Calu3 (cell line): ENCODE measurements around the gene SEC24C. TPM values are rescaled to one million over a fixed set of nuclear protein-coding genes. Genes with fewer than 3 reads are reported as not detected.

ENCODE experiments used
- BruUV-seq: library from RNA; stranded (reverse); fragments of 400-500 nt; replicated peaks from 2 replicates; lab custom pipeline; 2021; lab: Mats Ljungman, UMichigan
- CTCF ChIA-PET: fragments of 300-600 bp; sonication (Branson Sonifier 250); formaldehyde crosslinking; loops from one replicate; lab custom pipeline; 2022; ENCODE audit warnings: antibody characterized with exemption; lab: Charles Lee
- DNase-seq: peaks from one replicate; pipeline ENCODE4 v3.0.0; 2022
- H3K27ac Mint-ChIP-seq: one replicate; pipeline ENCODE4 v1.8.0; 2022; ENCODE audit warnings: mixed read lengths; ENCODE audit not compliant: unreplicated experiment
- H3K27me3 Mint-ChIP-seq: one replicate; pipeline ENCODE4 v1.8.0; 2022; ENCODE audit warnings: mixed read lengths; ENCODE audit not compliant: unreplicated experiment
- H3K36me3 Mint-ChIP-seq: one replicate; pipeline ENCODE4 v1.8.0; 2022; ENCODE audit warnings: mild to moderate bottlenecking, moderate library complexity, mixed read lengths; ENCODE audit not compliant: insufficient read depth, unreplicated experiment
- H3K4me1 Mint-ChIP-seq: one replicate; pipeline ENCODE4 v1.8.0; 2022; ENCODE audit warnings: mild to moderate bottlenecking, low read depth, mixed read lengths; ENCODE audit not compliant: unreplicated experiment
- H3K4me3 Mint-ChIP-seq: one replicate; pipeline ENCODE4 v1.8.0; 2022; ENCODE audit warnings: mild to moderate bottlenecking, low read depth, moderate library complexity, mixed read lengths; ENCODE audit not compliant: unreplicated experiment
- H3K9me3 Mint-ChIP-seq: one replicate; pipeline ENCODE4 v1.8.0; 2022; ENCODE audit warnings: low read depth, mixed read lengths; ENCODE audit not compliant: unreplicated experiment
- intact Hi-C: fragments of 100-400 bp; cut with micrococcal nuclease; formaldehyde crosslinking; loops from one replicate; pipeline ENCODE4 v1.10.0; 2022; ENCODE audit not compliant: unreplicated experiment
- total RNA-seq: library from RNA; stranded (reverse); gene quantifications from 2 replicates; pipeline ENCODE4 v1.2.3, GENCODE V29; 2022
- TF ChIP-seq, protein P1 (sequence below): fragments of 200-600 bp; IDR thresholded peaks from one replicate; pipeline ENCODE4 v1.8.0; 2022; ENCODE audit warnings: antibody characterized with exemption; ENCODE audit not compliant: unreplicated experiment

SEC24C gene
- total RNA-seq, 1 experiment from 2014 or later: 91.7 TPM

DNA sequence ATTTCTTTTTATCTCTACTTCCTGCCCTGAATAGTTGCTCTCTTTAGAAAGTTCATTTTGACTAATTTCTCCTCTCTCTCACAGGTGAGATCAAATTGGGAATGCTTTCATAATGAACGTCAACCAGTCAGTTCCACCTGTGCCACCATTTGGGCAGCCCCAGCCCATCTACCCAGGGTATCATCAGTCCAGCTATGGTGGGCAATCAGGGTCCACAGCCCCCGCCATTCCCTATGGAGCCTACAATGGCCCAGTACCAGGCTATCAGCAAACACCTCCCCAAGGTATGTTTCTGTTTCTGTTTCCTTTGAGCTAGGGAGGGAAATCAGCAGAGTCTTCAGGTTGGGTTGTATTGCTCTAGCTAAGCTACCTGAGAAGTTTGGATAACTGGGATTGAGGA, 2.5 kb downstream of the SEC24C start:
- H3K36me3 Mint-ChIP-seq: peaks cover 92% of the 10 kb centered on the region
- TF ChIP-seq, protein P1, sequence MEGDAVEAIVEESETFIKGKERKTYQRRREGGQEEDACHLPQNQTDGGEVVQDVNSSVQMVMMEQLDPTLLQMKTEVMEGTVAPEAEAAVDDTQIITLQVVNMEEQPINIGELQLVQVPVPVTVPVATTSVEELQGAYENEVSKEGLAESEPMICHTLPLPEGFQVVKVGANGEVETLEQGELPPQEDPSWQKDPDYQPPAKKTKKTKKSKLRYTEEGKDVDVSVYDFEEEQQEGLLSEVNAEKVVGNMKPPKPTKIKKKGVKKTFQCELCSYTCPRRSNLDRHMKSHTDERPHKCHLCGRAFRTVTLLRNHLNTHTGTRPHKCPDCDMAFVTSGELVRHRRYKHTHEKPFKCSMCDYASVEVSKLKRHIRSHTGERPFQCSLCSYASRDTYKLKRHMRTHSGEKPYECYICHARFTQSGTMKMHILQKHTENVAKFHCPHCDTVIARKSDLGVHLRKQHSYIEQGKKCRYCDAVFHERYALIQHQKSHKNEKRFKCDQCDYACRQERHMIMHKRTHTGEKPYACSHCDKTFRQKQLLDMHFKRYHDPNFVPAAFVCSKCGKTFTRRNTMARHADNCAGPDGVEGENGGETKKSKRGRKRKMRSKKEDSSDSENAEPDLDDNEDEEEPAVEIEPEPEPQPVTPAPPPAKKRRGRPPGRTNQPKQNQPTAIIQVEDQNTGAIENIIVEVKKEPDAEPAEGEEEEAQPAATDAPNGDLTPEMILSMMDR: no peak
- DNase-seq: no peak
- no peaks in the 10 kb centered on the region for H3K27me3 Mint-ChIP-seq
- peaks cover 20% of the 10 kb centered on the region for H3K4me1 Mint-ChIP-seq
- H3K27ac Mint-ChIP-seq: no peak overlapping the region
- H3K4me3 Mint-ChIP-seq: no peak overlapping the region
- H3K9me3 Mint-ChIP-seq: no peaks in the 10 kb centered on the region
- CTCF ChIA-PET: interaction anchor here (0.6 to 0.7 kb wide), 2 partner anchors 26 to 86 kb away, joined by 4 to 6 read pairs; no protein-coding TSS in a partner anchor
- intact Hi-C loops: no loop called here
- BruUV-seq: TSS peak; percentile 1

DNA sequence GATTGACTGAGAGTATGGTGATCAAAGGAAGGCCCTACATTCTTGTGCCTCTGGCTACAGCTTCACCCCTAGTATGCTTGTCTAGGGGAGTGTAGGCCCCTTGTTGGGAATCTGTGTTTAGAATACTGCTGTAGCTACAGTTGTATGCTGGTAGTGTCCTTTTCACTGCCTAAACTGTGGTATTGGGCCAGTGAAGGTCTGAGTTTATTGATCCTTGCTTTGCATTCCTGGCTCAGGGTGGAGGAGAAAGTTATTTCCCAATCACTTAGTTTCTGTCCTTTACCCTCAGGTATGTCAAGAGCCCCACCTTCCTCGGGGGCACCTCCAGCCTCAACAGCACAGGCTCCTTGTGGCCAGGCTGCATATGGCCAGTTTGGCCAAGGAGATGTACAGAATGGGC, 6.6 kb downstream of the SEC24C start:
- BruUV-seq: no TSS peak
- Mint-ChIP-seq H3K4me3 (no peak overlapping the region), H3K27me3 (no peaks in the 10 kb centered on the region), H3K9me3 (no peaks in the 10 kb centered on the region), H3K27ac (no peak overlapping the region), H3K4me1 (peaks cover 10% of the 10 kb centered on the region), H3K36me3 (peaks cover 68% of the 10 kb centered on the region)
- TF ChIP-seq, protein P1: no peak
- intact Hi-C loops: no loop called here
- no peak for DNase-seq
- CTCF ChIA-PET: interaction anchor here (0.6 kb wide), 1 partner anchor 232 kb away, joined by 9 read pairs; no protein-coding TSS in a partner anchor

DNA sequence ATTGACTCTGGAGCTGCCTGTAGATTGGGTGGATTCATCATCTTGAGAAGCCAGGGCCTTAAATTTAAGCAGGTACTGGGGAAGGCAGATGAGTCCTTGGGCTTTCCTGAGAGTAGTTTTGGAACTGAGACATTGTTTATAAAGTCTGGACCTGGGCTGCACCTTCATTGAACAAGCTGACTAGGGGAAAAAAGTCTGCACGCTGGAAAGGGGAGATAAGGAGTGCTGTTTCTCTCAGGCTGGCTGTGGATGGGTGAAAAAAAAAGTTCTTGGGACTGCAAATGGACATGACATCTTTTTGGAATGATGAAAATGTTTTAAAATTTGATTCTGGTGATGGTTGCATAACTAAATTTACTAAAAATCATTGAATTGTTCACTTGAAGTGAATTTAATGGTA, 12.0 kb downstream of the SEC24C start:
- Mint-ChIP-seq H3K4me1 (no peaks in the 10 kb centered on the region), H3K27me3 (no peaks in the 10 kb centered on the region), H3K27ac (no peak overlapping the region), H3K9me3 (no peaks in the 10 kb centered on the region), H3K4me3 (no peak overlapping the region), H3K36me3 (peaks cover 51% of the 10 kb centered on the region)
- CTCF ChIA-PET: no interaction called here
- TF ChIP-seq, protein P1: no peak
- DNase-seq: no peak
- intact Hi-C loops: no loop called here
- BruUV-seq: no TSS peak

GRCh38 chr10:73758704-73759511, 14.7 kb downstream of the SEC24C start:
- H3K27ac Mint-ChIP-seq: no peak overlapping the region
- BruUV-seq: no TSS peak
- H3K4me1 Mint-ChIP-seq: peaks cover 19% of the 10 kb centered on the region
- H3K27me3 Mint-ChIP-seq: no peaks in the 10 kb centered on the region
- intact Hi-C loops: no loop called here
- no peak for DNase-seq
- H3K36me3 Mint-ChIP-seq: peaks cover 53% of the 10 kb centered on the region
- TF ChIP-seq, protein P1: no peak
- CTCF ChIA-PET: interaction anchor here (1.0 kb wide), 1 partner anchor 13 kb away, joined by 3 read pairs; a partner anchor contains a TSS
- H3K4me3 Mint-ChIP-seq: no peak overlapping the region
- no peaks in the 10 kb centered on the region for H3K9me3 Mint-ChIP-seq
